Measurements from ENCODE around the gene GNAQ. TPM values are rescaled to one million over a fixed set of nuclear protein-coding genes. Genes with fewer than 3 reads are reported as not detected.
A peak's percentile ranks its signal among the peaks of the same experiment; 100 is the strongest.

Gene GNAQ
- total and polyA plus RNA-seq, 2 donors (not counting 1 experiment from before 2014, with no cell fraction given): 30.4 to 74.3 TPM

DNA sequence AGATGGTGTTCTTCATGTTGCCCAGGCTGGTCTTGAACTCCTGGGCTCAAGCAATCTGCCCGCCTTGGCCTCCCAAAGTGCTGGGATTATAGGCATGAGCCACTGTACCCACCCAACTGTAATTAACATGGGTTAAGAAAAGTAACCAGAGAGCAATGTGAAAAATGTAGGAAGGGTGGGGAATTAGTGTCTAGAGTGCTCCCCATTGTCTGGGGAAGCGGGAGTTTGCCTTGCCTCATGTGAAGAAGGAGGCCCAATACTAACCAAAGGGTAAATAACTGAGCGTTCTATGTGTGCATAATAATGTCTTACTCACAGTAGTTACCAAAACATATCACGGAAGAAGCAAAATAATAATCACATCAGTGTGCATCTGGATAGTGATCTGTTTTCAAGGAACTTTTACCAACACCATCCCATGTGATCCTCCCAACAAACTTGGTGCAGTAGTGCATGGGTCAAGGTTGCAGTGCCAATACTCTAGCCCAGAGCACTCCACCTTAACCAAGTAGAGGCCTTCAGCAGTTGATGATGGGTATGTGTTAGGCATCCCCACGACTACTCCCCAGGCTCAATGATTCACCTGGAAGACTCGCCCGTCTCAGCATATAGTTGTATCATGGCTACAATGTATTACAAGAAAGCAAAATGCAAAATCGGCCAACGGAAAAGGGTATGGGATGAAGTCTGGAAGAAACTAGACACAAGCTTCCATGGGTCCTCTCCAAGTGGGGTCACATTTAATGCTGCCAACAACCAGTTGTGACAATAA is 26.2 kb downstream of the GNAQ start:
- DNase-seq (ENCODE audit: low read depth in 2 of 2): peak in 1 of 2 donors; percentile 77
- Histone ChIP-seq H3K27me3 (ENCODE audit: control insufficient read depth, insufficient read depth, low read length) (no peaks in the 10 kb centered on the region), H3K36me3 (ENCODE audit: control insufficient read depth, insufficient read depth, low read length) (no peaks in the 10 kb centered on the region), H3K4me3 (replicated peaks in 1 of 4; ENCODE audit: control extremely low read depth in 1 of 4, insufficient read depth in 1 of 4, low read depth in 3 of 4, low read length in 4 of 4) (no peak overlapping the region), H3K79me2 (ENCODE audit: control insufficient read depth, insufficient read depth, low read length) (peaks cover 42% of the 10 kb centered on the region), H2AFZ (ENCODE audit: low read length) (no peak overlapping the region), H3K9me3 (ENCODE audit: control insufficient read depth, insufficient read depth, low read depth, low read length) (no peaks in the 10 kb centered on the region), H3K4me2 (ENCODE audit: extremely low read depth, insufficient read depth, low read length) (no peak overlapping the region), H4K20me1 (ENCODE audit: control insufficient read depth, extremely low read depth, insufficient read depth, low read length) (no peaks in the 10 kb centered on the region), H3K27ac (ENCODE audit: insufficient read depth, low read length) (no peak overlapping the region), H3K4me1 (ENCODE audit: control insufficient read depth, extremely low read depth, insufficient read depth, low read length) (peaks cover 11% of the 10 kb centered on the region), H3K9ac (ENCODE audit: insufficient read depth, low read length) (no peak overlapping the region)
- TF ChIP-seq, protein P1, sequence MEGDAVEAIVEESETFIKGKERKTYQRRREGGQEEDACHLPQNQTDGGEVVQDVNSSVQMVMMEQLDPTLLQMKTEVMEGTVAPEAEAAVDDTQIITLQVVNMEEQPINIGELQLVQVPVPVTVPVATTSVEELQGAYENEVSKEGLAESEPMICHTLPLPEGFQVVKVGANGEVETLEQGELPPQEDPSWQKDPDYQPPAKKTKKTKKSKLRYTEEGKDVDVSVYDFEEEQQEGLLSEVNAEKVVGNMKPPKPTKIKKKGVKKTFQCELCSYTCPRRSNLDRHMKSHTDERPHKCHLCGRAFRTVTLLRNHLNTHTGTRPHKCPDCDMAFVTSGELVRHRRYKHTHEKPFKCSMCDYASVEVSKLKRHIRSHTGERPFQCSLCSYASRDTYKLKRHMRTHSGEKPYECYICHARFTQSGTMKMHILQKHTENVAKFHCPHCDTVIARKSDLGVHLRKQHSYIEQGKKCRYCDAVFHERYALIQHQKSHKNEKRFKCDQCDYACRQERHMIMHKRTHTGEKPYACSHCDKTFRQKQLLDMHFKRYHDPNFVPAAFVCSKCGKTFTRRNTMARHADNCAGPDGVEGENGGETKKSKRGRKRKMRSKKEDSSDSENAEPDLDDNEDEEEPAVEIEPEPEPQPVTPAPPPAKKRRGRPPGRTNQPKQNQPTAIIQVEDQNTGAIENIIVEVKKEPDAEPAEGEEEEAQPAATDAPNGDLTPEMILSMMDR (conservative IDR thresholded peaks at IDR 0.05 in 1 of 2, IDR thresholded peaks at IDR 0.05 in 1 of 2; ENCODE audit: low read depth in 1 of 2, low read length in 2 of 2): no peak
- no peak for TF ChIP-seq EZH2 (IDR thresholded peaks at IDR 0.05; ENCODE audit: low read length, missing control alignments)

DNA sequence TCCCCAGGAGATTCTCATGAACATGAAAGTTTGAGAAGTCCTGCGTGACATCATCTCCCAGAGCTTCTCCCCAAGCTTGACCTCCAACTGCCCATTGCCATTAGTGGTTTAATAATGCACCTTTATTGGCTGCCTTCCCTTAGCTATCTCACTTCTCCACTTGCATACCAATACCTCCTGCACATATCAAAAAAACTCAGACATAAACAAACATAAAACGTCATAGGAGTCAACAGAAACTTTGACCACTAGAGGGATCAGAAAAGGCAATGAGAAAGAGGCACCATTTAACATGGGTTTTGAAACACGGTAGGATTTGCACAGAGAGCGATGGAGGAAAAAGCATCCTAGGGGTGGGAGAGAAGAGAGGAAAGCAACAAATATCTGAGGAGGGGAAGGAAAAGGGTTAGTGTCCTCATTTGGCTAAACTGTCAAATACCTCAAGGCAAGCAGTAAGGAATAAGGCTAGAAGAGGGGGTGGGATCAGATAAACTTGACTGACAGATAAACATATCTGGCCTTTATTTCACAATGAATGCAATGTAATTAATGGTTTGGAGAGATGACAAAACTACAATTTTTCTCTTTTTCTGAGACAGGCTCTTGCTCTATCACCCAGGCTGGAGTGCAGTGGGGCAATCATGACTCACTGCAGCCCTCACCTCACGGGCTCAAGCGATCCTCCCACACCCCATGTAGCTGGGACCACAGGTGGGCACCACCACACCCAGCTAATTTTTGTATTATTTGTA is 27.0 kb downstream of the GNAQ start:
- no peak overlapping the region for H3K27ac ChIP-seq (ENCODE audit: insufficient read depth, low read length)
- H3K9me3 ChIP-seq (ENCODE audit: control insufficient read depth, insufficient read depth, low read depth, low read length): no peaks in the 10 kb centered on the region
- DNase-seq (ENCODE audit: low read depth in 2 of 2): no peak
- no peaks in the 10 kb centered on the region for H4K20me1 ChIP-seq (ENCODE audit: control insufficient read depth, extremely low read depth, insufficient read depth, low read length)
- no peak overlapping the region for H3K4me3 ChIP-seq (replicated peaks in 1 of 4; ENCODE audit: control extremely low read depth in 1 of 4, insufficient read depth in 1 of 4, low read depth in 3 of 4, low read length in 4 of 4)
- H3K36me3 ChIP-seq (ENCODE audit: control insufficient read depth, insufficient read depth, low read length): no peaks in the 10 kb centered on the region
- TF ChIP-seq EZH2 (IDR thresholded peaks at IDR 0.05; ENCODE audit: low read length, missing control alignments): no peak
- TF ChIP-seq, protein P1 (conservative IDR thresholded peaks at IDR 0.05 in 1 of 2, IDR thresholded peaks at IDR 0.05 in 1 of 2; ENCODE audit: low read depth in 1 of 2, low read length in 2 of 2): peak in 1 of 2 donors; percentile 21
- H3K4me1 ChIP-seq (ENCODE audit: control insufficient read depth, extremely low read depth, insufficient read depth, low read length): peaks cover 11% of the 10 kb centered on the region
- H3K27me3 ChIP-seq (ENCODE audit: control insufficient read depth, insufficient read depth, low read length): no peaks in the 10 kb centered on the region
- no peak overlapping the region for H3K4me2 ChIP-seq (ENCODE audit: extremely low read depth, insufficient read depth, low read length)
- H3K79me2 ChIP-seq (ENCODE audit: control insufficient read depth, insufficient read depth, low read length): peaks cover 40% of the 10 kb centered on the region
- H3K9ac ChIP-seq (ENCODE audit: insufficient read depth, low read length): no peak overlapping the region
- no peak overlapping the region for H2AFZ ChIP-seq (ENCODE audit: low read length)

DNA sequence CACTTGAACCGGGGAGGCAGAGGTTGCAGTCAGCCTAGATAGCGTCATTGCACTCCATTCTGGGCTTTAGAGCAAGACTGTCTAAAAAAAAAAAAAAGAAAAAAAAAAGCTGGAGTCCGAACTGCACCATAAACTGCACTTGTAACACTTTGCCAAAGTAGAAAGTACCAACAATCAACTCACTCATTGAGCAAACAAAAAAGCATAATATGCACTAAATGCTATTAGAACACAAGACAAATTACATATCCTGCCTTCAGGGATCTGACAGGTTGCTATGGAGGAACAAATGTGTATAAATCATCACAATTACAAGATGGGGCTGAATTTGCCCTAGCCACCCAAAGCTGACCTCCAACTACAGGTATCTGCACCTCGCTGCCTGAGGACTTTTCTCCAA is 27.9 kb downstream of the GNAQ start:
- Histone ChIP-seq H3K9ac (ENCODE audit: insufficient read depth, low read length) (no peak overlapping the region), H3K4me2 (ENCODE audit: extremely low read depth, insufficient read depth, low read length) (no peak overlapping the region), H3K4me3 (replicated peaks in 1 of 4; ENCODE audit: control extremely low read depth in 1 of 4, insufficient read depth in 1 of 4, low read depth in 3 of 4, low read length in 4 of 4) (no peak overlapping the region), H4K20me1 (ENCODE audit: control insufficient read depth, extremely low read depth, insufficient read depth, low read length) (no peaks in the 10 kb centered on the region), H3K27me3 (ENCODE audit: control insufficient read depth, insufficient read depth, low read length) (no peaks in the 10 kb centered on the region), H3K4me1 (ENCODE audit: control insufficient read depth, extremely low read depth, insufficient read depth, low read length) (peaks cover 11% of the 10 kb centered on the region), H3K36me3 (ENCODE audit: control insufficient read depth, insufficient read depth, low read length) (no peaks in the 10 kb centered on the region), H3K27ac (ENCODE audit: insufficient read depth, low read length) (no peak overlapping the region), H2AFZ (ENCODE audit: low read length) (no peak overlapping the region), H3K9me3 (ENCODE audit: control insufficient read depth, insufficient read depth, low read depth, low read length) (no peaks in the 10 kb centered on the region), H3K79me2 (ENCODE audit: control insufficient read depth, insufficient read depth, low read length) (peaks cover 38% of the 10 kb centered on the region)
- TF ChIP-seq EZH2 (IDR thresholded peaks at IDR 0.05; ENCODE audit: low read length, missing control alignments): no peak
- TF ChIP-seq, protein P1 (conservative IDR thresholded peaks at IDR 0.05 in 1 of 2, IDR thresholded peaks at IDR 0.05 in 1 of 2; ENCODE audit: low read depth in 1 of 2, low read length in 2 of 2): no peak
- DNase-seq (ENCODE audit: low read depth in 2 of 2): no peak

All from fibroblast of lung (primary cell).